H1 (cell line): ENCODE data around the gene FBXL16.

Experiments
- BACH1 ChIP-seq: IDR thresholded peaks from 2 replicates; pipeline ENCODE4 v1.6.1; 2012; ENCODE audit warnings: low read length, improper control_type of control experiment
- CEBPB ChIP-seq: IDR thresholded peaks from 2 replicates; pipeline ENCODE4 v1.6.1; 2012; ENCODE audit warnings: low read depth, low read length
- CHD2 ChIP-seq: IDR thresholded peaks from 2 replicates; pipeline ENCODE4 v1.6.1; 2012; ENCODE audit warnings: low read length, improper control_type of control experiment
- SAP30 ChIP-seq: fragments of 300-600 bp; sonication (generic); IDR thresholded peaks from 2 replicates; pipeline ENCODE4 v1.7.1; 2012; ENCODE audit warnings: low read length, moderate library complexity, mild to moderate bottlenecking, inconsistent platforms; ENCODE audit not compliant: insufficient read depth, insufficient replicate concordance
- TBP ChIP-seq: IDR thresholded peaks from 2 replicates; pipeline ENCODE4 v1.6.1; 2011; ENCODE audit warnings: low read depth, low read length, improper control_type of control experiment
- TF ChIP-seq, protein P1 (sequence below), 3 experiments: IDR thresholded peaks; 1 replicate in 2 of 3; 2 replicates in 1 of 3; pipeline versions ENCODE4 v1.5.1 to v1.6.1; 2011; ENCODE audit warnings: low read length in 3 of 3, mild to moderate bottlenecking in 3 of 3, inconsistent platforms in 2 of 3, low read depth in 1 of 3, moderate library complexity in 1 of 3; ENCODE audit not compliant: insufficient read depth in 1 of 3; ENCODE audit errors: control extremely low read depth in 1 of 3

DNA sequence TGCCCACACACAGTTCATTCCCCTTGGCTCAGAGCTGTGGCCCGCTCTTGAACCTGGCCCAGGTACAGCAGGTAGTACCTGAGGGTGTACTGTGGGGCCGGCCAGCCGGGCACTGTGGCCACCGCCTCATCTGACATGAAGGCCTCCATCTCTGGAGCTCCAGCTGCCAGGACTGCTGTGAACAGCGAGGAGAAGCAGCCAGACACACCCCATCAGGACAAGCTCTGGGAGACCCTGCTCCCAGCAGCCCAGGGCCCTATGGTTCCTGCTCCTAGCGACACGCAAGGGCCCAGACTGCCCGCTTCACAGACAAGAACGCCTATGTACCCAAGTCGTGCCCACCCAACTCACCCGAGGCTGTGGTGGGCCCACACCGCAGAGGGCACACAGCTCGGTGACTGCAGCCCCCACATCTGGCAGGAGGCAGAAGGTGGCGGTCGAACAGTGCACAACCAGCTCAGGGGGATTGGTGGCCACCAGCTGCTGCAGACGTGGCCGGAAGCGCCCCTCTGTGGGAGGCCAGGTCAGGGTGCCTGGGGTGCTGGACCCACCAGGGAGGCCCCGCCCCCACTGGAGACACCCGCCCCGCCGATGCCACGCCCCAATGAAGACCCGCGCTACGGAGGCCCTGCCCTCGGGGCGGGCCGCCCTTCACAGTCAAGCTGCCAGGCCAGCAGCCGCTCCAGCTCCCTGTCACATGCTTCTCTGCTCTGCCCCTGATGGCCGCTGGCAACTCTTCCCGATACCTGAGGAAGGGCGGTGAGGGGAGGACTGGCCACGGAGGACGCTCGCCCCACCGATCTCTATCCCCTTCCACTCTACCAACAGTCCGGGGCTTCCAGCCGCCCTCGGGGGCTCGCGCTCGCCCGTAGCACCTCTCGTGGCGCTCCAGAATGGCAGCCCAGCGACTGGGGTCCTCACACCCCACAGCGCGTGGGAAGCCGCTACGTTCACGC, 26.5 kb downstream of the FBXL16 start:
- TF ChIP-seq CHD2 (no peak), BACH1 (peak; percentile 79), TBP (no peak), SAP30 (no peak), CEBPB (no peak)
- TF ChIP-seq, protein P1, sequence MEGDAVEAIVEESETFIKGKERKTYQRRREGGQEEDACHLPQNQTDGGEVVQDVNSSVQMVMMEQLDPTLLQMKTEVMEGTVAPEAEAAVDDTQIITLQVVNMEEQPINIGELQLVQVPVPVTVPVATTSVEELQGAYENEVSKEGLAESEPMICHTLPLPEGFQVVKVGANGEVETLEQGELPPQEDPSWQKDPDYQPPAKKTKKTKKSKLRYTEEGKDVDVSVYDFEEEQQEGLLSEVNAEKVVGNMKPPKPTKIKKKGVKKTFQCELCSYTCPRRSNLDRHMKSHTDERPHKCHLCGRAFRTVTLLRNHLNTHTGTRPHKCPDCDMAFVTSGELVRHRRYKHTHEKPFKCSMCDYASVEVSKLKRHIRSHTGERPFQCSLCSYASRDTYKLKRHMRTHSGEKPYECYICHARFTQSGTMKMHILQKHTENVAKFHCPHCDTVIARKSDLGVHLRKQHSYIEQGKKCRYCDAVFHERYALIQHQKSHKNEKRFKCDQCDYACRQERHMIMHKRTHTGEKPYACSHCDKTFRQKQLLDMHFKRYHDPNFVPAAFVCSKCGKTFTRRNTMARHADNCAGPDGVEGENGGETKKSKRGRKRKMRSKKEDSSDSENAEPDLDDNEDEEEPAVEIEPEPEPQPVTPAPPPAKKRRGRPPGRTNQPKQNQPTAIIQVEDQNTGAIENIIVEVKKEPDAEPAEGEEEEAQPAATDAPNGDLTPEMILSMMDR (IDR thresholded peaks at IDR 0.05; ENCODE audit: control extremely low read depth in 1 of 3, insufficient read depth in 1 of 3, low read depth in 1 of 3, low read length in 3 of 3): no peak
